BLaER1 treated with 17β-estradiol and CSF1 and Interleukin-3, amounts not matched to agents 10 nM and 100 nM (cell line): Measurements from ENCODE around the gene ULBP2.

Experiments used
- H3K27ac ChIP-seq, 11 experiments: shearing (Covaris generic); formaldehyde crosslinking; 2 replicates each; pipeline ENCODE4 v1.8.1; 2022
- H3K27me3 ChIP-seq, 11 experiments: shearing (Covaris generic); formaldehyde crosslinking; 2 replicates each; pipeline ENCODE4 v1.8.1; 2022
- H3K36me3 ChIP-seq, 11 experiments: shearing (Covaris generic); formaldehyde crosslinking; 2 replicates each; pipeline ENCODE4 v1.8.1; 2022
- H3K4me1 ChIP-seq, 10 experiments: shearing (Covaris generic); formaldehyde crosslinking; 2 replicates each; pipeline ENCODE4 v1.8.1; 2022
- H3K4me2 ChIP-seq, 11 experiments: shearing (Covaris generic); formaldehyde crosslinking; 2 replicates each; pipeline ENCODE4 v1.8.1; 2022
- H3K4me3 ChIP-seq, 10 experiments: shearing (Covaris generic); formaldehyde crosslinking; 2 replicates each; pipeline ENCODE4 v1.8.1; 2022
- H3K9ac ChIP-seq, 11 experiments: shearing (Covaris generic); formaldehyde crosslinking; 2 replicates each; pipeline ENCODE4 v1.8.1; 2022
- H3K9me3 ChIP-seq, 11 experiments: shearing (Covaris generic); formaldehyde crosslinking; replicated peaks in 1 of 11; 2 replicates each; pipeline ENCODE4 v1.8.1; 2022
- H4K20me1 ChIP-seq, 11 experiments: shearing (Covaris generic); formaldehyde crosslinking; 2 replicates each; pipeline ENCODE4 v1.8.1; 2022
- Cebpa-rat ChIP-seq, 11 experiments: shearing (Covaris generic); IDR thresholded peaks; 2 replicates each; pipeline ENCODE4 v1.8.1; 2022

Gene ULBP2, protein sequence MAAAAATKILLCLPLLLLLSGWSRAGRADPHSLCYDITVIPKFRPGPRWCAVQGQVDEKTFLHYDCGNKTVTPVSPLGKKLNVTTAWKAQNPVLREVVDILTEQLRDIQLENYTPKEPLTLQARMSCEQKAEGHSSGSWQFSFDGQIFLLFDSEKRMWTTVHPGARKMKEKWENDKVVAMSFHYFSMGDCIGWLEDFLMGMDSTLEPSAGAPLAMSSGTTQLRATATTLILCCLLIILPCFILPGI

DNA sequence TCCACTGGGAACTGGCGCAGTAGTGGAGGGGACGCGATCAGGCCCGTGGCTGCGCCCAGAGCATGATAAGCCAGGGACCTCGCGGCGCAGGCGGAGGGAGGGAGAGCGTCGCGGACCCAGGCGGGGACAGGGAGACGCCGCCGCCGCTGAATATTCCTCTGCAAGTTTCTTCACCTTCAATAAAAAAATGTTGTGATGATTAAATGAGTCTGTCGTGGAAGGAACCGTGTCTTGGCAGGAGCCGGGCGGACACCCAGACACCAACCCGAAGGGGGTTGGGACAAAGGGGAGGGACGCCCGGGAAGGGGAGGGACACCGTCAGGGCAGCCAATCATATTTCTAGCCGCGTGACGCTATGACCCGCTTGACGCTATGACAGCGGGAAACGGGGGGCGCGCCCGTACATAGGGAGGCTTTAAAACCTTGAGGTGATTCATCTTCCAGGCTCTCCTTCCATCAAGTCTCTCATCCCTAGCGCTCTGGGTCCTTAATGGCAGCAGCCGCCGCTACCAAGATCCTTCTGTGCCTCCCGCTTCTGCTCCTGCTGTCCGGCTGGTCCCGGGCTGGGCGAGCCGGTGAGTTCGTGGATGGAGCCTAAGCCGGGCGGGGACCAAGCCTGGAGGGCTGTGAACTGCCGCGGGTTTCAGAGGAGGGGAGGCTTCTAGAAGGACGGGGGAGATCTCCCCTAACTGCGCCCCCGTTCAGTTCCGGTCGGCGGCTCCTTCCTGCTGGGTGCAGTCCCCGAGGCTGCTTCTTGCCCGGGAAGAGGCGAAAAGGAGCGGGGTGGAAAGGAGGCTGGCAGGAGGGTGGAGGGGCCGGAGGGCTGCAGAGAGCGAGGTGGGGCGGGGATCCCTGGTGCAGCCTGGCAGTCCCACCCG, at the start of gene ULBP2:
Gene ULBP2, plus strand, starts transcription at position 432 of the 878 bp plus-strand sequence. Its CDS starts 59 bp downstream, at position 491.
- no peak within 1 kb of the TSS for H3K27ac ChIP-seq
- H3K4me2 ChIP-seq, result peak within 1 kb of the TSS; percentile 84 to 98 (median 93)
- H3K27me3 ChIP-seq, result peaks cover 63 to 77% (median 73%) of the 10 kb centered on the region in 11 experiments
- H3K36me3 ChIP-seq, result no peaks in the 10 kb centered on the region
- peaks cover 0 to 13% (median 0%) of the 10 kb centered on the region in 11 experiments; a peak in 6 of 22 replicates for H3K9me3 ChIP-seq
- H4K20me1 ChIP-seq, result peaks cover 0 to 42% (median 18%) of the 10 kb centered on the region in 11 experiments; a peak in 14 of 22 replicates
- peak within 1 kb of the TSS; percentile 50 to 73 (median 64) for H3K4me3 ChIP-seq
- H3K9ac ChIP-seq, result peak within 1 kb of the TSS in 10 of 11 experiments; percentile 16 to 65 (median 52); a peak in 15 of 22 replicates
- peaks cover 17 to 28% (median 21%) of the 10 kb centered on the region in 10 experiments for H3K4me1 ChIP-seq
- no peak for TF ChIP-seq Cebpa-rat (IDR thresholded peaks at IDR 0.05)

DNA sequence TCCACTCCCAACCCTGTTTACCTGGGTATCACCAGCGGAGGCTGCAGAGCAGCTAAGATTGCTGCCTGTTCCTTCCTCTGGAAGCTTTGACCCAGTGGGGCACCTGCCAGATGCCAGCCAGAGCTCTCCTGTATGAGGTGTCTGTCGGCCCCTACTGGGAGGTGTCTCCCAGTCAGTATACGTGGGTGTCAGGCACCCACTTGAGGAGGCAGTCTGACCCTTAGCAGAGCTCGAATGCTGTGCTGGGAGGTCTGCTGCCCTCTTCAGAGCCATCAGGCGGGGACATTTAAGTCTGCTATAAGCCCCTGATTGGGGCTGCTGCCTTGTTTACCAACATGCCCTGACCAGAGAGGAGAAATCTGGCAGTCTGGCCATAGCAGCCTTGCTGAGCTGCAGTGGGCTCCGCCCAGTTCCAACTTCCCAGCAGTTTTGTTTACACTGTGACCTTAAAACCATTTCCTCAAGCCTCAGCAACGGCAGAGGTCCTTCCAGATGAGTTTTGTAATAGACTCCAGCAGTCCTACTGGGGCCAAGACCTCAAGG, 46.7 kb upstream of the ULBP2 start:
- Histone ChIP-seq H3K4me1 (peaks cover 17 to 32% (median 23%) of the 10 kb centered on the region in 10 experiments), H3K9me3 (no peaks in the 10 kb centered on the region), H3K4me2 (peak overlapping the region; percentile 33 to 72 (median 42); a peak in 20 of 22 replicates), H3K9ac (peak overlapping the region in 1 of 11 experiments; percentile 51; a peak in 2 of 22 replicates), H3K36me3 (no peaks in the 10 kb centered on the region), H3K27me3 (no peaks in the 10 kb centered on the region), H3K4me3 (no peak overlapping the region), H4K20me1 (no peaks in the 10 kb centered on the region), H3K27ac (peak overlapping the region in 5 of 11 experiments; percentile 31 to 62 (median 50); a peak in 8 of 22 replicates)
- TF ChIP-seq Cebpa-rat (IDR thresholded peaks at IDR 0.05), result no peak

GRCh38 chr6:149895833-149896271, 46.0 kb upstream of the ULBP2 start:
- peaks cover 17 to 32% (median 23%) of the 10 kb centered on the region in 10 experiments for H3K4me1 ChIP-seq
- H3K36me3 ChIP-seq, result no peaks in the 10 kb centered on the region
- H3K9me3 ChIP-seq, result no peaks in the 10 kb centered on the region
- H3K4me3 ChIP-seq, result no peak overlapping the region
- peak overlapping the region; percentile 33 to 72 (median 42); a peak in 21 of 22 replicates for H3K4me2 ChIP-seq
- no peak for TF ChIP-seq Cebpa-rat (IDR thresholded peaks at IDR 0.05)
- H3K27me3 ChIP-seq, result no peaks in the 10 kb centered on the region
- H4K20me1 ChIP-seq, result no peaks in the 10 kb centered on the region
- H3K9ac ChIP-seq, result peak overlapping the region in 1 of 11 experiments; percentile 51; a peak in 2 of 22 replicates
- H3K27ac ChIP-seq, result peak overlapping the region in 5 of 11 experiments; percentile 31 to 62 (median 50); a peak in 7 of 22 replicates

DNA sequence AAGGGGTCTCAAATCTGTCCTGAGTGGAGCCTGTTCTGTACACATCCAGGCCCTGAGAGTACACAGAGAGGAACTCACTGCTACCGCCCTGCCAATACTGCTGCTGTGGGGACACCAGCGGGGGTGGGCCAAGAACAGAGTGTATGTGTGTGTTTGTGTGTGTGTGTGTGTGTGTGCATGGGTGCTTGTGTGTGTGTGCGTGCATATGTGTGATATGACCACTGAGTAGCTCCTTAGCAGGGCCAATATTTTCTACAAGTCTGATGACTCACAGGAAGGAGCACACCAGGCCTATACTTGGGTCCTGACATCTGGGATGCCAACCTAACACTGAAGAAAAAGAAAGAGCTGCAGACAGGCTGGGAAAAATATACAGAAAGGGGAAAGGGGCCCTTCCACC, 45.3 kb upstream of the ULBP2 start:
- no peaks in the 10 kb centered on the region for H3K36me3 ChIP-seq
- no peak for TF ChIP-seq Cebpa-rat (IDR thresholded peaks at IDR 0.05)
- H3K4me1 ChIP-seq, result peaks cover 17 to 32% (median 23%) of the 10 kb centered on the region in 10 experiments
- no peak overlapping the region for H3K9ac ChIP-seq
- H4K20me1 ChIP-seq, result no peaks in the 10 kb centered on the region
- no peaks in the 10 kb centered on the region for H3K9me3 ChIP-seq
- H3K27me3 ChIP-seq, result no peaks in the 10 kb centered on the region
- H3K27ac ChIP-seq, result peak overlapping the region in 1 of 11 experiments; percentile 57; a peak in 3 of 22 replicates
- H3K4me3 ChIP-seq, result no peak overlapping the region
- H3K4me2 ChIP-seq, result peak overlapping the region; percentile 33 to 72 (median 42); a peak in 19 of 22 replicates

GRCh38 chr6:149897015-149897697, 44.7 kb upstream of the ULBP2 start:
- no peaks in the 10 kb centered on the region for H4K20me1 ChIP-seq
- H3K4me2 ChIP-seq, result peak overlapping the region in 9 of 11 experiments; percentile 33 to 72 (median 43); a peak in 15 of 22 replicates
- no peak for TF ChIP-seq Cebpa-rat (IDR thresholded peaks at IDR 0.05)
- H3K4me1 ChIP-seq, result peaks cover 17 to 32% (median 23%) of the 10 kb centered on the region in 10 experiments
- no peaks in the 10 kb centered on the region for H3K36me3 ChIP-seq
- no peak overlapping the region for H3K27ac ChIP-seq
- H3K27me3 ChIP-seq, result no peaks in the 10 kb centered on the region
- H3K9ac ChIP-seq, result no peak overlapping the region
- H3K9me3 ChIP-seq, result no peaks in the 10 kb centered on the region
- H3K4me3 ChIP-seq, result no peak overlapping the region

- Histone ChIP-seq H3K4me1 (peaks cover 17 to 32% (median 23%) of the 10 kb centered on the region in 10 experiments), H3K27ac (no peak within 1 kb of the TSS), H3K27me3 (no peaks in the 10 kb centered on the region), H3K9me3 (no peaks in the 10 kb centered on the region), H4K20me1 (no peaks in the 10 kb centered on the region), H3K4me3 (no peak within 1 kb of the TSS), H3K36me3 (no peaks in the 10 kb centered on the region), H3K9ac (no peak within 1 kb of the TSS), H3K4me2 (peak within 1 kb of the TSS in 8 of 11 experiments; percentile 33 to 72 (median 46); a peak in 14 of 22 replicates)
- no peak for TF ChIP-seq Cebpa-rat (IDR thresholded peaks at IDR 0.05)
These were observed 43.7 kb upstream of the ULBP2 start, which contains the start of gene RAET1E for GRCh38 chr6:149897855-149898744. TSS of gene RAET1E (minus strand) at chr6:149898113. CDS start at chr6:149890901, 7,212 bp downstream.

DNA sequence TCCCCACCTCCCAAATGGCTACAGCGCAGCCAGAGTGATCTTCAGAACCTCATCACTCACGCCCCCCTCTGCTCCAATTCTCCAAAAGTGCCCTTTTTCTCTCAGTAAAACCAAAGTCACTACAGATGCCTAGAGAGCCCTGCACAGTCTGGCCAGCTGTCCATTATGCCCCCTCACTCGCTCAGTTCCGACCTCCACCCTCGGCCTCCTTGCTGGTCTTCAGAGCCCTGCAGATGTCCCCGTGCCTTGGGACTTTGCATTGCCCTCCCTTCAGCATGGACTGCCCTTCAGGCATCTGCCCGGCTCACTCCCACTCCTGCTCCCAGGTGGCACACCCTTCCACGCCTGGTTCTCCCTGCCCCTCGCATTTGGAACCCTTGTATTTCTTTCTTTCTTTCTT, 42.8 kb upstream of the ULBP2 start:
- Histone ChIP-seq H3K9ac (no peak overlapping the region), H3K4me3 (no peak overlapping the region), H3K27ac (no peak overlapping the region), H3K4me1 (peaks cover 17 to 32% (median 23%) of the 10 kb centered on the region in 10 experiments), H4K20me1 (no peaks in the 10 kb centered on the region), H3K4me2 (no peak overlapping the region), H3K27me3 (no peaks in the 10 kb centered on the region), H3K36me3 (no peaks in the 10 kb centered on the region), H3K9me3 (no peaks in the 10 kb centered on the region)
- TF ChIP-seq Cebpa-rat (IDR thresholded peaks at IDR 0.05), result no peak
